Keratinocyte (primary cell): ENCODE results near the gene ARL6IP4. TPM values are rescaled to one million over a fixed set of nuclear protein-coding genes. Genes with fewer than 3 reads are reported as not detected.

Experiments used
- DNase-seq: peaks from one replicate; pipeline ENCODE4 v3.0.0-alpha.2; 2011; ENCODE audit warnings: low read depth, missing footprints, low spot score
- FAIRE-seq: peaks from 2 replicates; lab custom pipeline; 2011; peaks lifted over from hg19 to GRCh38; lab: Jason Lieb, UNC
- H2AFZ ChIP-seq: 2 replicates; pipeline ENCODE4 v1.6.0; 2012; ENCODE audit warnings: low read length, control low read depth, inconsistent platforms; ENCODE audit not compliant: control insufficient read depth
- H3K27ac ChIP-seq: 2 replicates; pipeline ENCODE4 v1.5.1; 2011; ENCODE audit warnings: low read length; ENCODE audit not compliant: control insufficient read depth, insufficient read depth
- H3K27me3 ChIP-seq: 3 replicates; pipeline ENCODE4 v1.6.0; 2011; ENCODE audit warnings: low read length; ENCODE audit not compliant: control insufficient read depth, insufficient read depth; ENCODE audit errors: extremely low read depth
- H3K36me3 ChIP-seq, 2 experiments: 2 replicates in 1 of 2; 3 replicates in 1 of 2; pipeline ENCODE4 v1.5.1; 2011; ENCODE audit warnings: low read length in 2 of 2, mild to moderate bottlenecking in 1 of 2; ENCODE audit not compliant: control insufficient read depth in 2 of 2, insufficient read depth in 2 of 2; ENCODE audit errors: extremely low read depth in 1 of 2
- H3K4me1 ChIP-seq: 3 replicates; pipeline ENCODE4 v1.5.1; 2011; ENCODE audit warnings: low read length; ENCODE audit not compliant: control insufficient read depth, insufficient read depth; ENCODE audit errors: extremely low read depth
- H3K4me2 ChIP-seq: 3 replicates; pipeline ENCODE4 v1.6.0; 2011; ENCODE audit warnings: low read depth, low read length; ENCODE audit not compliant: control insufficient read depth, insufficient read depth; ENCODE audit errors: extremely low read depth
- H3K4me3 ChIP-seq, 3 experiments: fragments of 200-600 bp in 1 of 3; sonication (generic) in 1 of 3; 2 replicates in 2 of 3; 3 replicates in 1 of 3; pipeline ENCODE4 v1.5.1; 2011 to 2016; ENCODE audit warnings: low read length in 3 of 3, mild to moderate bottlenecking in 3 of 3, control low read depth in 2 of 3, inconsistent platforms in 1 of 3, low read depth in 1 of 3, mixed read lengths in 1 of 3, mixed run types in 1 of 3, moderate library complexity in 1 of 3; ENCODE audit not compliant: control insufficient read depth in 2 of 3, insufficient read depth in 2 of 3; ENCODE audit errors: extremely low read depth in 1 of 3
- H3K79me2 ChIP-seq: 2 replicates; pipeline ENCODE4 v1.6.0; 2012; ENCODE audit warnings: low read length; ENCODE audit not compliant: control insufficient read depth, insufficient read depth
- H3K9ac ChIP-seq: 3 replicates; pipeline ENCODE4 v1.6.0; 2011; ENCODE audit warnings: low read length; ENCODE audit not compliant: control insufficient read depth, insufficient read depth; ENCODE audit errors: extremely low read depth
- H3K9me1 ChIP-seq: 3 replicates; pipeline ENCODE4 v1.6.0; 2011; ENCODE audit warnings: low read length; ENCODE audit not compliant: control insufficient read depth, insufficient read depth; ENCODE audit errors: extremely low read depth
- H3K9me3 ChIP-seq: 2 replicates; pipeline ENCODE4 v1.5.1; 2012; ENCODE audit warnings: low read depth, low read length; ENCODE audit not compliant: control insufficient read depth
- H4K20me1 ChIP-seq: 3 replicates; pipeline ENCODE4 v1.6.0; 2011; ENCODE audit warnings: low read length; ENCODE audit not compliant: control insufficient read depth, insufficient read depth; ENCODE audit errors: extremely low read depth
- CTCF ChIP-seq, 3 experiments: IDR thresholded peaks in 1 of 3; conservative IDR thresholded peaks in 1 of 3; optimal IDR thresholded peaks in 1 of 3; 2 replicates in 2 of 3; 3 replicates in 1 of 3; pipeline versions ENCODE3 to v1.5.1; 2011; ENCODE audit warnings: low read length in 3 of 3, mild to moderate bottlenecking in 3 of 3, moderate library complexity in 2 of 3, control low read depth in 1 of 3, inconsistent platforms in 1 of 3; ENCODE audit not compliant: insufficient read depth in 2 of 3; ENCODE audit errors: extremely low read depth in 1 of 3
- EZH2 ChIP-seq: IDR thresholded peaks from one replicate; pipeline ENCODE4 v1.6.1; 2012; ENCODE audit warnings: inconsistent platforms, mild to moderate bottlenecking, low read length, moderate library complexity
- dilution Hi-C: fragments of 300-500 bp; cut with MboI; formaldehyde crosslinking; loops from one replicate; pipeline ENCODE4 v1.7.0; 2020; ENCODE audit warnings: low sequenced_read_pairs; ENCODE audit not compliant: extremely low pct_ligation_motif_present
- polyA plus RNA-seq, 5 experiments: library from polyadenylated mRNA; depleted of rRNA in 3 of 5; stranded (reverse) in 3 of 5; stranded (forward) in 1 of 5; unstranded in 1 of 5; fragments of >200 nt; gene quantifications; 1 replicate in 1 of 5; 2 replicates in 3 of 5; 3 replicates in 1 of 5; pipeline versions ENCODE4 v1.2.1 to v1.2.3, GENCODE V29; 2011 to 2012; ENCODE audit warnings: missing spikeins in 2 of 5, low read depth in 1 of 5, low replicate concordance in 1 of 5

ARL6IP4 gene
- polyA plus RNA-seq, 1 donor (not counting 4 experiments of a cell fraction or from before 2014, with no cell fraction given) = 144 TPM

DNA sequence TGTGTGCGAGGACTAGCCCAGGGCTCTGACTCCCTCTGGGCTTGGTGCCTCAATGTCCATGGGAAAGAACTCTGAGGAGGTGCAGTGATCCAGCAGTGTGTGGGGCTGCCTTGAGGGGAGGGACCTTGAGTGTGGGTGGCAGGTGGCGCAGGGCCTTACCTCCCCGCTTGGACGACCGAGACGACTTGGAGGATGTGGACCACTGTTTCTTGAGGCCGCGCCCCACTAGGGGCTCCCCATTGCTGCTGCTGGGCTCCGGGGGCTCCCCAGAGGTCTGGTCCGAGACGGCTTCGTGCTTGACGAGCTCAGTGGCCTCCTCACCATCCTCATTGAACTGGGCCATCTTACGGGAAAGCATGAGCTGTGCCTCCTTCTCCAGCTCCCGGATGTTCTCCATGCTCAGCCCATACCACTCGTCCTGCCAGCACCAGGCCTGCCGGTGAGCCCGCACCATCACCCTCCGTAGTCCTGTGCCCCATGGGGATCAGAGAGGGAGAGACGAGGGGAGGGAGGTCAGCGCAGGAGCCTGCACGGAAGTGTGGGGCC is 24.7 kb downstream of the ARL6IP4 start:
- Histone ChIP-seq H3K27ac (no peak overlapping the region), H3K4me2 (no peak overlapping the region), H3K79me2 (no peaks in the 10 kb centered on the region), H3K9me3 (no peaks in the 10 kb centered on the region), H3K9me1 (no peaks in the 10 kb centered on the region), H3K9ac (no peak overlapping the region), H3K36me3 (peaks cover 2 to 14% of the 10 kb centered on the region in 2 experiments), H3K27me3 (no peaks in the 10 kb centered on the region), H3K4me1 (no peaks in the 10 kb centered on the region), H2AFZ (no peak overlapping the region), H4K20me1 (no peaks in the 10 kb centered on the region), H3K4me3 (no peak overlapping the region)
- dilution Hi-C loops = no loop called here
- DNase-seq (no peak), FAIRE-seq (no peak)
- TF ChIP-seq EZH2 (no peak), CTCF (optimal IDR thresholded peaks at IDR 0.05 in 1 of 3, IDR thresholded peaks at IDR 0.05 in 1 of 3, conservative IDR thresholded peaks at IDR 0.05 in 1 of 3; ENCODE audit: extremely low read depth in 1 of 3, insufficient read depth in 2 of 3, low read length in 3 of 3) (no peak)

DNA sequence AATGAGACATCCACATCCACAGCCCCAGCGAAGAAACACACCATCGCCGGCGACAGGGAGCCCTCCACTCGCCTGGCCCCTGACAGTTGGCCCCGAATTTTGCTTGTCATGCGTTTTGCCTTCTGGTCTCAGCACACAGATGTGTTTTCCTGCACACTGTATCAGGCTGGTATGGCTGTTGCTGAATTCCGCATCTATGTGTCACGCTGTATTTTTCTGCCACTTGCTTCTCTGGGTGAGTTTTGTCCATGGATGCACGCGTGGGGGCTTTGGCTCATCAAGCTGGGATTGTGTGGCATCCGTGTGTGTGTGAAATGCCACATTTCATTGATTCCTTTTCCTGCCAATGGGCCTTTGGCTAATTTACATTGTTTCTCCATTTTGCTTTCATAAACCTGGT is 26.5 kb downstream of the ARL6IP4 start:
- Histone ChIP-seq H3K4me1 (no peaks in the 10 kb centered on the region), H3K4me2 (no peak overlapping the region), H3K9me3 (no peaks in the 10 kb centered on the region), H3K27ac (no peak overlapping the region), H3K36me3 (peaks cover 2 to 14% of the 10 kb centered on the region in 2 experiments), H3K27me3 (no peaks in the 10 kb centered on the region), H3K9ac (no peak overlapping the region), H4K20me1 (no peaks in the 10 kb centered on the region), H2AFZ (no peak overlapping the region), H3K9me1 (no peaks in the 10 kb centered on the region), H3K79me2 (no peaks in the 10 kb centered on the region), H3K4me3 (no peak overlapping the region)
- no peak for FAIRE-seq
- TF ChIP-seq CTCF (optimal IDR thresholded peaks at IDR 0.05 in 1 of 3, IDR thresholded peaks at IDR 0.05 in 1 of 3, conservative IDR thresholded peaks at IDR 0.05 in 1 of 3; ENCODE audit: extremely low read depth in 1 of 3, insufficient read depth in 2 of 3, low read length in 3 of 3) (no peak), EZH2 (no peak)
- DNase-seq = no peak
- dilution Hi-C loops = no loop called here
